Left lung (tissue), 10 donors: ENCODE data around the gene OGG1. TPM values are rescaled to one million over a fixed set of nuclear protein-coding genes. Genes with fewer than 3 reads are reported as not detected.
A peak's percentile ranks its signal among the peaks of the same experiment; 100 is the strongest.

ENCODE experiments used
- ATAC-seq: fragments of 200-7000 bp; cut with Tn5 transposase; one replicate; pipeline ENCODE4 v1.9.1; 2020; ENCODE audit warnings: moderate library complexity
- DNase-seq, 4 donors: peaks; one replicate each; pipeline ENCODE4 v3.0.0-alpha.2; 2013 to 2020
- H3K27ac ChIP-seq, 2 donors: fragments of 200-600 bp; sonication (generic) in 1 of 2; one replicate each; pipeline versions ENCODE4 v1.5.0 to v1.8.0; 2020 to 2021
- H3K27me3 ChIP-seq, 2 donors: fragments of 200-600 bp; sonication (generic) in 1 of 2; one replicate each; pipeline versions ENCODE4 v1.5.0 to v1.8.0; 2020 to 2021
- H3K36me3 ChIP-seq, 2 donors: fragments of 200-600 bp; sonication (generic) in 1 of 2; one replicate each; pipeline versions ENCODE4 v1.5.0 to v1.8.0; 2020 to 2021
- H3K4me1 ChIP-seq, 2 donors: fragments of 200-600 bp; one replicate each; pipeline ENCODE4 v1.8.0; 2021
- H3K4me3 ChIP-seq, 2 donors: fragments of 200-600 bp; sonication (generic) in 1 of 2; one replicate each; pipeline versions ENCODE4 v1.5.0 to v1.8.0; 2020 to 2021; ENCODE audit warnings: mild to moderate bottlenecking in 1 of 2
- H3K9me3 ChIP-seq, 2 donors: fragments of 200-600 bp; sonication (generic) in 1 of 2; one replicate each; pipeline versions ENCODE4 v1.5.0 to v1.8.0; 2020 to 2021
- CTCF ChIP-seq, 2 donors: fragments of 200-600 bp; sonication (generic) in 1 of 2; IDR thresholded peaks; one replicate each; pipeline versions ENCODE4 v1.5.0 to v1.8.0; 2021; ENCODE audit warnings: antibody characterized with exemption in 2 of 2
- intact Hi-C, 2 donors: fragments of 100-400 bp; cut with DNase I; formaldehyde crosslinking; loops; one replicate each; pipeline versions ENCODE4 v1.11.2 to v1.14.2; 2022
- polyA plus RNA-seq, 6 donors: library from polyadenylated mRNA; unstranded; fragments of 120-200 nt; gene quantifications; one replicate each; pipeline ENCODE4 v1.2.1, GENCODE V29; 2013; ENCODE audit not compliant: insufficient read length in 6 of 6
- total RNA-seq, 2 donors: library from RNA; stranded (reverse); fragmentation: NEBNext Ultra II Directional; extraction: Animal tissue kit (Norgen Biotek cat#: 25700); gene quantifications; one replicate each; pipeline ENCODE4 v1.2.1, GENCODE V29; 2021
- donor health status: DM: no; HTN: yes; CAD: no.
- donor health status: DM: no; HTN: no; CAD: no.

OGG1 gene
- total and polyA plus RNA-seq, 8 donors, result 19.9 to 73.1 (median 68.8) TPM

- H3K27ac ChIP-seq, result no peak overlapping the region
- H3K36me3 ChIP-seq, result peaks cover 0 to 19% of the 10 kb centered on the region in 2 donors
- H3K4me3 ChIP-seq, result no peak overlapping the region
- peaks cover 3 to 46% of the 10 kb centered on the region in 2 donors for H3K4me1 ChIP-seq
- TF ChIP-seq CTCF (IDR thresholded peaks at IDR 0.05), result no peak
- H3K9me3 ChIP-seq, result no peaks in the 10 kb centered on the region
- no peak for ATAC-seq
- H3K27me3 ChIP-seq, result no peaks in the 10 kb centered on the region
- no peak for DNase-seq
- intact Hi-C loops, result no loop called here
These were observed 27.3 kb downstream of the OGG1 start for GRCh38 chr3:9776896-9777693.

- no peak for DNase-seq
- TF ChIP-seq CTCF (IDR thresholded peaks at IDR 0.05), result no peak
- Histone ChIP-seq H3K27ac (no peak overlapping the region), H3K4me1 (peaks cover 3 to 52% of the 10 kb centered on the region in 2 donors), H3K9me3 (no peaks in the 10 kb centered on the region), H3K4me3 (no peak overlapping the region), H3K27me3 (no peaks in the 10 kb centered on the region), H3K36me3 (peaks cover 0 to 25% of the 10 kb centered on the region in 2 donors)
- intact Hi-C loops, result no loop called here
- no peak for ATAC-seq
These were observed 27.9 kb downstream of the OGG1 start for GRCh38 chr3:9777694-9778021.

GRCh38 chr3:9778143-9779074, 28.7 kb downstream of the OGG1 start:
- no peaks in the 10 kb centered on the region for H3K27me3 ChIP-seq
- H3K4me1 ChIP-seq, result peaks cover 3 to 53% of the 10 kb centered on the region in 2 donors
- H3K27ac ChIP-seq, result peak overlapping the region in 1 of 2 donors; percentile 88
- no peak overlapping the region for H3K4me3 ChIP-seq
- H3K36me3 ChIP-seq, result peaks cover 0 to 32% of the 10 kb centered on the region in 2 donors
- no peaks in the 10 kb centered on the region for H3K9me3 ChIP-seq
- intact Hi-C loops, result no loop called here
- no peak for DNase-seq
- peak; percentile 36 for ATAC-seq
- no peak for TF ChIP-seq CTCF (IDR thresholded peaks at IDR 0.05)

- peaks cover 3 to 53% of the 10 kb centered on the region in 2 donors for H3K4me1 ChIP-seq
- peaks cover 0 to 40% of the 10 kb centered on the region in 2 donors for H3K36me3 ChIP-seq
- DNase-seq, result no peak
- H3K27ac ChIP-seq, result peak overlapping the region in 1 of 2 donors; percentile 88
- ATAC-seq, result peak; percentile 15
- no peaks in the 10 kb centered on the region for H3K27me3 ChIP-seq
- TF ChIP-seq CTCF (IDR thresholded peaks at IDR 0.05), result no peak
- no peaks in the 10 kb centered on the region for H3K9me3 ChIP-seq
- H3K4me3 ChIP-seq, result no peak overlapping the region
- intact Hi-C loops, result no loop called here
These were observed 29.4 kb downstream of the OGG1 start for GRCh38 chr3:9779075-9779593.
